Suppressor macrophage (primary cell): ENCODE data around the gene ZNF516.
A peak's percentile ranks its signal among the peaks of the same experiment; 100 is the strongest.

Experiments used
- DNase-seq, 4 experiments: peaks; one replicate each; pipeline ENCODE4 v3.0.0-alpha.2; 2020 to 2022

The ZNF516 gene

GRCh38 chr18:76362676-76363075 is 132.4 kb downstream of the ZNF516 start:
- DNase-seq, result no peak

- DNase-seq, result no peak
Measured at GRCh38 chr18:76361219-76361618, 133.8 kb downstream of the ZNF516 start.

DNA sequence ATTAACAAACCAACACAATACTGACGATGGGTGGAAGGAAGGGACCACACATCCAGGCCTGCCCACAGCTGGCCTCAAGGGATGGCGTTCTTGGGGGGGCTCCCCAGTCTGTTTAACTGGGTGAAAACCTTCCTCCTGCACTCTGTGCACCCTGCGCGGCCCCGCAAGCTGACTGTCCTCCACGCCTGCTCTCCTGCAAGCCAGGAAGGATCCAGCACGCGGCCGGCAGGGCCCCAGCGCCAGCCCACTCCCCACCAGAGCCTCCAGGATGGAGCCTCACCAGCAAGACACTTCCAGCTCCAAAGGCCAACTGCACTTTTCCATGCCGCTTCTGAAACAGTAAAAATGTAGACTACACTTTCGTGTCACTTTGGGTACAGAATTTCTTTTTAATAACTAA is 135.1 kb downstream of the ZNF516 start:
- no peak for DNase-seq

GRCh38 chr18:76358774-76359173 is 136.3 kb downstream of the ZNF516 start:
- no peak for DNase-seq

GRCh38 chr18:76357585-76358260 is 137.3 kb downstream of the ZNF516 start:
- DNase-seq, result no peak

GRCh38 chr18:76357174-76357573 is 137.9 kb downstream of the ZNF516 start:
- no peak for DNase-seq

GRCh38 chr18:76356666-76357065 is 138.4 kb downstream of the ZNF516 start:
- no peak for DNase-seq

GRCh38 chr18:76354348-76354747 is 140.7 kb downstream of the ZNF516 start:
- no peak for DNase-seq

DNA sequence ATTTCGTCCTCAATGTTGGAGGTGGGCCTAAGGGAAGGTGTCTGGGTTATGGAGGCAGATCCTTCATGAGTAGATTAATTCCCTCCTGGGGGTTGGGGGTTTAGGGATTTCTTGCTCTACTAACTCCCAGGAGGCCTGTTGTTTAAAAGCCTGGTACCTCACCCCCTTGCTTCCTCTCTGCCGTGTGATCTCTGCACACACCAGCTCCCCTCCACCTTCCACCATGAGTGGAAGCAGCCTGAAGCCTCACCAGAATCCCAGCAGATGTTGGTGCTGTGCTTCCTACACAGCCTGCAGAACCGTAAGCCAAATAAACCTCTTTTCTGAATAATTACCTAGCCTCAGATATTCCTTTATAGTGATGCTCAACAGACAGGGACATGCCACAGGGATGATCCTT is 141.5 kb downstream of the ZNF516 start:
- DNase-seq, result no peak

DNA sequence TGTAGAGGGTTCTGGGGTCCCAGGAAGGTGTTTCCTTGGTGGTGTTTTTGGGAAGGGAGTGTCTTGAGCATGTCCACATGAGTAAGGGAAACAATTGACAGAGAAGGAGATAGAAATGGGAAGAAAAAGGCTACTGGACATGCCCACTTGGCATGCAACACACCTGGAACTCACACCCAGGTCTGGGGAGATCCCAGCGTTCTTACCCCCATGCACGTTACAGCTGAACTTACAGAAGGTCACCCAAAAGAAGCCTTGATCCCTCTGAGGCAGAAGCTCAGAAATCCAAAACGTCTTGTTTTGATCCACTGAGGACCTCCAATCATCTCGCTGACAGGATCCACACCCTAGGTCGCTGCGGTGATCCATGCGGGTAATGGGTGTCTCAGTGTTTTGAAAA is 142.0 kb downstream of the ZNF516 start:
- DNase-seq, result no peak

DNA sequence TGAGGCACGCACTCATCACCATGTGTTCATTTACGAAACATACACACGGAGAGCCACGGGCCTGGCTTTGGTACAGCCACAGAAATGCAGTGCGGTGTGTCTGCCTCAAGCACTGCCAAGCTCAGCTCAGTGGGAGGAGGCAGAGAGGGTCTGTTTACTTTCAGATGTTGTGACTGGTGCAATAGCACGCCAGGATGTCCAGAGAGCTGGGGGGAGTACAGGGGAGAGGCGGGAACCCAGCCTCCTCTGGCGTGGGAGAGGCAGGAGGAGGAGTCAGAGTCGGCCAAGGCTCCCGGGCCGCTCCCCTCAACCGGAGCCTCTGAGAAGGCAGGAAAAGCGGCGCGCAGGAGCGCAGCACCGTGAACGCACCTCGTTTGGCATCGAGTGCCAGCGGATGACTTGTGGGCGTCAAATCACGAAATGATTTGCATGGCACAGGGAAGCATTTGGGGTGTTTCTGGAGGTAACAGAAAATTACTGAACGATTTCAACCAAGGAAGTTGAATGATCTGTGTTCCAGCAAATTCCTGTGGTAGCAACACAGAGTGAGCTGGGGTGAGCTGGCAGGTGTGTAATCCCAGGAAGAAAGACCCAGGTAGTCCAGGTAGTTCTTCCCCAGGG is 143.0 kb downstream of the ZNF516 start:
- DNase-seq, result no peak

GRCh38 chr18:76350134-76351025 is 144.7 kb downstream of the ZNF516 start:
- no peak for DNase-seq

DNA sequence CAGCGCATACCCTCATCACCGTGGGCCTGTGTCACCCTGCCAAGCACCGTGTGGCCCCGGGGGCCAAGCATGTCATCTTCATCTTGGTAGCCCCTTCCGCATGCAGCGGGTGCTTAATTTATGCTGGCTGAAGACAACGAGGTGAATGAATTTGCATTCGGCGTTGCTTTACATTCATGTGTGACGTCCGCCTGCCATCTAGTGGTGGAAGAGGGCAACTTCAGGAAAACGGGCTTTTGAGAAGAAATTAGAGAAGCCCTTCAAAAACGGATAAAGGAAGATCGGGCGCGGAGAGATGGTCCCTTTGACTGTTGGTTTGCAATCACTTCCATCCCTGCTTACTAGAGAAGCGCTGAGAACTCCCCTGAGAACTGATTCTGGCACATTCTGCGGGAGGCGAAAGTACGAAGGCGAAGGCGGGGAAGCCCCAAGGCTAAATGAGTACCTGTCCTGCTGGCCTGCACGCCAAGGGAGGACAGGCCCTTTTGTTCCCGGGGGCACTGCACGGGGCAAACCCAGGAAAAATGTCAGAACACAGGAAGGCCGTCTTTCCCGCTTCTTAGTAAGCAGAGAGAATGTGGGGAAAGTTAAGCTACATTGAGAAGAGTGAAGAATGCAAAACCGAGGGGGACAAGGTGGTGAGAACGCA is 145.9 kb downstream of the ZNF516 start:
- peak; percentile 76 to 85 (median 82) for DNase-seq

GRCh38 chr18:76348267-76349066 is 146.6 kb downstream of the ZNF516 start:
- no peak for DNase-seq

DNA sequence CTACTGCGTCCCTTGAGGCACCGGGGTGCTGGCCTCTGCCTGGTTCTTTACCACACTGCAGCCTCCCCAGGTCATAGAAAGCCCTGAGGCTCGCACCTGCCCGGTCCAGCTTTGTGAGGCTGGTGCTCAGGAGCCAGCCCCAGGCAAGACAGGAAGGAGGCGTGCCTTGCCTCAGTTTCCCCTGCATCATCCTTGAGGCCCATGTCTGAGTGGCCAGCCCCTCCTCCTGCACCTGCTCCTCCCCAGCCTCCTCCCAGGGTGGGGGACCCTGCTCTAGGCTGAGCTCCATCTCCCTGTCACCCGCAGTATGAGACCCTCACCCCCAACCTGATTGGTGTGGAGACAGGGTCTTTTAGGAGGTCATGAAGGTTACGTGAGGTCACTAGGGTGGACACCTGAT is 147.7 kb downstream of the ZNF516 start:
- no peak for DNase-seq

DNA sequence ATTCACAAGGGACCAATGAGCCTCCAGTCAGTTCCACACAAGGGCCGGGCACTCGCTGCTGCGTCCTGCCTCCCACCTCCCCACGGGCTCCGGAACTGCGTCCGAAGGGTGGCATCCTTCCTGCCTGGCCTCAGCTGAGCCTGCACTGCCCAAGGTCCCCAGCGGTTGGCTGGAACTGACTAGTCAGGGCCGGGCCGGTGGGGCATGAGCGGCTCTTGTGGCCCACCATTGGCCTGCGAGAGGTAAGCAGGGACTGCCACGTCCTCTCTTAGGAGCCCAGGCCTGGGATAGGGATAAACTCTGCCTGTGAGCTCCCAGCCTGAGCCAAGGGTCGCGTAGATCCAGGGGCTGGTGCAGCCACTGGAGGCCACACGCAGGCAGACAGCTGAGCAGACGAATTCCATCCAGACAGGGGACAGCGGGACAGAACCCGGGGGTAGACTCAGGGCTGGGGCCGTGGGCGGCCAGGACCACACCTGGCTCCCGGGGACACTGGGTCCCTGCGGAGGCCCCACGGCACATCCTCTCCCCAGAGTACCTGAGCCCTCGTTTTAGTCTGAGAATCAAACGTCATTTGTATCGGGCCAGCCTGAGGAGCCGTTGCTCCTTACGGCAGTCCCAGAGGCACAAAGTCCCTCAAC is 148.4 kb downstream of the ZNF516 start:
- DNase-seq, result no peak

DNA sequence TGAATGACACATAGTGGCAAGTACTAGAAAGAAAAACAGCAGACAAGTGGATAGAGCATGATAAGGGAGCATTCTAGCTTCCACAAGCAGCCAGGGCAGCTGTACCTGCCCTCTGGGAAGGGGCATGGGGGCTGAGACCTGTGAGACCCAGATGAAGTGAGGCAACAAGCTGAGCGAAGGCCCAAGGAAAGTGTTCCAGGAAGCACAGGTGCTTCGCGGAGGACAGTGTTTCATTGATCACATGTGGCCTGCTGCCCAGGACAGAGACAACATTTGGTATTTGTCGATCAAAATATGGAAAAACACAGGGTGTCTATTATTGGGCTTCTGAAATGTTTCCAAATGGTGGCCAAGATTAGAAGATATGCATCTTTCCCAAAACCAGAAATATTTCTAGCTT is 149.1 kb downstream of the ZNF516 start:
- DNase-seq, result no peak

DNA sequence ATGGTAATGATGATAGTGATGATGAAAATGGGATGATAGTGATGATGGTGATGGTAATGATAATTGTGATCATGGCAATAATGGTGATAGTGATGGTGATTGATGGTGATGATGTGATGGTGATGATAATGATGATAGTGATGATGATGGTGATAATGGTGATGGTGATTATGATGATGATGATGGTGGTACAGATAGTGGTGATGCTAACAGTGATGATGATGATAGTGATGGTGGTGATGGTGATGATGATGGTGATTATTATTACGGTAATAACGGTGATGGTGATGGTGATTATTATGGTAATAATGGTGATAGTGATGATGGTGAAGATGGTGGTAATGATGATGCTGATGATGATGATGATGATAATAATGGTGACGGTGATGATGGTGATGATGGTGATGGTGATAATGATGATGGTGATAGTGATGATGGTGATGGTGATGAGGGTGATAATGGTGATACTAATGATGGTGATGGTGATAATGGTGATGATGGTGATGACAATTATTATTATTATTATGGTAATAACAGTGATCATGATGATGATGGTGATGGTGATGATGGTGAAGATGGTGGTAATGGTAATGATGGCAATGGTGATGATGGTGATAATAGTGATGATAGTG is 151.0 kb downstream of the ZNF516 start:
- no peak for DNase-seq

DNA sequence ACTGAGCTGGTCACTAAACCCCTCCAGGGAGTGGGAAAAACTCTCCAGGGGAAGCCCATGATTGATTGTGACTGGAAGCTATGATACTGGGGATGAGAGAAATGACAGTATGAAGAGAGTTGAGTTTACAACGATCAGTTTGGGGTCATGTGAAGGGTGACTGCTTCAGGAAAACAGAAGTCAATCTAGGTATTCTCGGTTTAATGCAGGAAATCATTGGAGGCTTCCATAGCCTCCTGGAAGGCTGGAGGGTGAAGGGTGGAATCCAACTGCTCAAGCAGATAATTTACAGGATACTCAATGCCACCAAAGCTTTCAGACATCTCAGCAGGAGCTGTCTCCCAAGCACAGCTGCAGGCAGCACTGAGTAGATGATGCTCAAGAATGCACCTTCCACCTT is 154.6 kb downstream of the ZNF516 start:
- DNase-seq, result no peak

GRCh38 chr18:76339246-76339620 is 155.8 kb downstream of the ZNF516 start:
- peak; percentile 24 to 62 (median 56) for DNase-seq

GRCh38 chr18:76338619-76339245 is 156.3 kb downstream of the ZNF516 start:
- no peak for DNase-seq
